GM18951 (cell line): ENCODE data around the gene RFPL2.
"Not testable (repeated sequence)": the region's sequence is repeated elsewhere in the genome, so short reads cannot be mapped to it uniquely, and the experiment has no call there.

ENCODE experiments used
- POLR2A ChIP-seq: IDR thresholded peaks from 4 replicates; pipeline ENCODE4 v1.6.1; 2011; ENCODE audit warnings: mild to moderate bottlenecking; ENCODE audit not compliant: insufficient read length, insufficient read depth; ENCODE audit errors: extremely low read depth
- in situ Hi-C: fragments of 300-500 bp; cut with MboI; formaldehyde crosslinking; loops from one replicate; pipeline ENCODE4 v1.12.0; 2022; ENCODE audit warnings: low sequenced_read_pairs, mixed read lengths, inconsistent platforms; ENCODE audit not compliant: unreplicated experiment

RFPL2 gene

GRCh38 chr22:32175115-32175514 is 29.8 kb downstream of the RFPL2 start:
- in situ Hi-C loops, result no loop called here
- TF ChIP-seq POLR2A, result no peak

- TF ChIP-seq POLR2A, result no peak
- in situ Hi-C loops, result no loop called here
These were observed 39.2 kb downstream of the RFPL2 start for GRCh38 chr22:32165681-32166080.

DNA sequence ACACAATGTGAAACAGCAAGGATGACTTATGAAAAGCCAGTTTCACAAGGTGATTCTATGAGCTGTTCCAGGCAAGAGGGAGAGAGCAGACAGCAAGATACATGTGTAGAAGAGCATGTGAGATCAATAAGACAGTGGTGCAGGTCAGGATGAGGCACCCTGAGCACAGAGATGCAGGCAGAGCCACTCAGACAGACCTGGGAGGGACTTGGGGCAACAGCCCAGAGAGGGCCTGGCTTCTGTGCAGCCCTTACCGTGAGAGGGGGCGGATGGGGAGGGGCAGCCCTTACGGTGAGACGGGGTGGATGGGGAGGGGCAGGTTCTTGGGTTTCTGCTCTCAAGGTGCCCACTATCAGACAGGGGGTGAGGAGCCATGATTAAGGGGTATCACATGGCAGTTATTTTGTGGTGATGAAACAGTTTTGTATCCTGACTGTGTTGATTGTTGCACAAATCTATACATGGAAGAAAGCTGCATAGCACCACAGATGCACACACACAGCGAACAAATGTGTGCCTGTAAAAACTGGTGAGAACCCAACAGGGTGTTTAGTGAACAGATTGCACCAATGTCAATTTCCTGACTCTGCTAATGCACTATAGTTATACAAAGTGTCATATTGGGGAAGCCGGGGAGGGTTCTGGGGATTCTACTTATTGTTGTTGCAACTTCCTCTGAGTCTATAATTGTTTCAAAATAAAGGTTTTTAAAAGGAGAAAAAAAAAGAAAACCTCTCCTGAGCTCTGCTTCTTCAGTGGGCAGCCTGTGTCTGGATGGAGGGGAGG is 40.6 kb downstream of the RFPL2 start:
- TF ChIP-seq POLR2A, result no peak
- in situ Hi-C loops, result no loop called here

GRCh38 chr22:32160411-32160810 is 44.5 kb downstream of the RFPL2 start:
- in situ Hi-C loops, result not testable (repeated sequence)

DNA sequence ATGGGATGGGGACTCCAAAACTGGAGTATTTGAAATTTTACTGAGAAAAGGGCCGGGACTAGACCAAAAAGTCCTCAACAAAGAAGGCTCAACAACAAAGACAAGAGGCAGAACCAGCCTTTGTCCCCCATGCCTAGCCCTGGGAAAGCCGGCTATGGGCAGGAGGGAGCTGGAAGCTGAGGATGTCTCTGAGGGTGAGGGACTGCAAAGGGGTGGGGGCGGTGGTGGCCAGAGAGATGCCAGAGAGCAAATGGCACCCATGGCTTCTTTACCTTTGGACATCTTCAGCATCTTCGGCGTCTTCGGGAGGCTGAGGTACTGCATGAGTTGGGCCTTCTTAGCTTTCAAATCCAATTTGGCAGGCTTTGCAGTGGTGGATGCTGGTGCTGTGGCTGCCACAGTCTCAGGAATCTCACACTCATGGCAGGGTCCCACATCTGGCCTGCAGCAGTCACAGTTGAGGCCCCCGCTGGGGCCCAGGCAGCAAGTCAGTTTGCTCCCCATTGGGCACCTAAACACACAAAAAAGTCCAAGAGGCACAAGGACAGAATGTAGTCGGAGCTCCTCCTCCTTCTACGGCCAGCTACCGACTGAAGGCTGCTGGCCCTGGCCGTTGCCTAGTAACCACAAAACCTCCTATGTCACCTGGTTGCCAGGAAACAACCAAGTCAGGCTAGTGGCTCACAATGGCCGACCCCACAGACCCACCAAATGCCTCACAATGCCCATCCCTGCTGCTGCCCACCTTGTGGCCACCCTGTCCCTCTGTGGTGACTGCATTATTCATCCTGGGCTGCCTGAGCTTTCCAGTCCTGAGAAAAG is 46.0 kb downstream of the RFPL2 start, which contains the start of gene C22orf42:
Gene C22orf42, minus strand, starts transcription at position 592 of the 822 bp plus-strand sequence. Its CDS starts 88 bp downstream, at position 504.
- no peak for TF ChIP-seq POLR2A
- in situ Hi-C loops, result no loop called here

DNA sequence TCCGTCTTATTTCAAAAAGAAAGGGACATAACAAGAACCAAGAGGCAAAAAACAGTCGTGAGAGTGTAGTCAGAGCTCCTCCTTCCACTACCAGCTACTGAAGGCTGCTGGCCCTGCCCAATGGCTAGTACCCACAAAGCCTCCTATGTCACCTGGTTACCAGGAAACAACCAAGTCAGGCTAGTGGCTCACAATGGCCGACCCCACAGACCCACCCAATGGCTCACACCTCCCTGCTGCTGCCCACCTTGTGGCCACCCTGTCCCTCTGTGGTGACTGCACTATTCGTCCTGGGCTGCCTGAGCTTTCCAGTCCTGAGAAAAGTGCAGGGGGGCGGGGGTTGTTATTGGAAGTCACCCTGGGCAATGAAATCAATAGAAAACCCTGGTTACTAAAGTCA is 47.2 kb downstream of the RFPL2 start:
- in situ Hi-C loops, result not testable (repeated sequence)

DNA sequence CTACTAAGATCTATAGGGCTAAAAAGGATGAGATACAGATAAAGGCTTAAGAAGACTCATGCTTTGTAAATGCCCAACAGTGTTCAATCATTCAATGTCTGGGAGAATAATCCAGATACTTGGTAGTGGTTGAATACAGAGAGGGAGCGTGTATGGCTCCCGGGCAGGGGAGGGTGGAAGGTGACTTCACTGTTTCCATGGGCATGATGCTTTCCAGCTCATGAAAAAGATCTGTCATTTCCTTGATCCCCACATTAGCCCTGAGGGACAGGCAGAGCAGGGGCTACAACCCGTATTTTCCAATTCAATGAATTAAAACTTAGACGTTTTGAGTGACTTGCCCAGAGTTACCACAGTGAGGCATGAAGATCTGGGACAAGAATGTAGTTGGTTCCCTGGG is 50.1 kb downstream of the RFPL2 start:
- in situ Hi-C loops, result not testable (repeated sequence)

DNA sequence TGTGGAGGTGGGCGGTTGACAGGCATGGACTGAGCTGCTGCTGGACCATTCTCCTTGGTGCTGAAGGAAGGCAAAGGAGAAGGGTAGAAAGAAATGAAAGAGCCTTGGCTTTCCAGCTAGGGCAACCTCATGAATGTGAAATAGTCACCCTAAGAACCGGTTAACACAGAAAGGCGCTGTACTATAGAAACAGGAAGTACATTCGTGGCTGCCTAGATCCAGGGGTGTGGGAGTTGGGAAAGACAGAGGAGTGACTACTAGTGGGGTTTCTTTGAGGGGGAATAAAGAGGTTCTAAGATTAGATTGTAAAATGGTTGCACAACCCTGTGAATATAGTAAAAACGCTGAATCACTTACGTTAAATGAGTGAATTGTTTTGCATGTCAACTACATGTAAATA is 53.2 kb downstream of the RFPL2 start:
- in situ Hi-C loops, result not testable (repeated sequence)

- in situ Hi-C loops, result not testable (repeated sequence)
These were observed 54.2 kb downstream of the RFPL2 start for GRCh38 chr22:32150647-32151046.

- in situ Hi-C loops, result not testable (repeated sequence)
These were observed 56.5 kb downstream of the RFPL2 start for GRCh38 chr22:32148372-32148771.

- in situ Hi-C loops, result not testable (repeated sequence)
These were observed 57.7 kb downstream of the RFPL2 start for GRCh38 chr22:32147128-32147527.

GRCh38 chr22:32144496-32145274 is 60.2 kb downstream of the RFPL2 start:
- TF ChIP-seq POLR2A, result no peak
- in situ Hi-C loops, result no loop called here

- no peak for TF ChIP-seq POLR2A
- in situ Hi-C loops, result no loop called here
These were observed 62.3 kb downstream of the RFPL2 start for GRCh38 chr22:32142600-32142999.

DNA sequence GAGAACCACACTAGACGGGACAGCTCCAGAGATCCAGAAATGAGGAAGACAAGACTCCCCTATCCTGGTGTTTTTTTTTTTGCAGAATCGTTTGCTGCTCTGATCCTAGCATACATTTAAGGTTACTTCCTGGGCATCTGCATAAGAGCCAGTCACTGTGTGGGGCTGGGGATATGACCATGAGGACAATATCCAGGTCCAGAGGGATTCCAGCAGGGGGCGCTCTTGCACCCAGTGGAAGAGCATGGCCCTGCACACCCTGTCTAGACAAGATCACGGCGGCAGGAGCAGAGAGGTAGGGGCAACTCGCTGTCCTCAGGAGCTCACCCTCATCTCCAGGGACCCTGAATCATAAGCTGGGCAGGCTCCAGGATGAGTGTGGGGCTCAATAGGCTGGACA is 64.2 kb downstream of the RFPL2 start:
- in situ Hi-C loops, result not testable (repeated sequence)
